HG02852 (cell line): ENCODE measurements around the gene SLC5A6.
"Not testable (repeated sequence)": the region's sequence is repeated elsewhere in the genome, so short reads cannot be mapped to it uniquely, and the experiment has no call there.

Experiments used
- ATAC-seq: cut with Tn5 transposase; IDR thresholded peaks from one replicate; pipeline ENCODE4 v1.9.1; 2021; ENCODE audit warnings: mild to moderate bottlenecking, moderate library complexity; ENCODE audit not compliant: unreplicated experiment

Gene SLC5A6

GRCh38 chr2:27177441-27178351 lies 34.4 kb downstream of the SLC5A6 start:
- ATAC-seq: no peak

- not testable (repeated sequence) for ATAC-seq
Observed at GRCh38 chr2:27175781-27176180, 36.3 kb downstream of the SLC5A6 start.

- no peak for ATAC-seq
Observed at GRCh38 chr2:27175330-27175729, 36.7 kb downstream of the SLC5A6 start.

GRCh38 chr2:27174638-27175037 lies 37.4 kb downstream of the SLC5A6 start:
- ATAC-seq: no peak

- ATAC-seq: no peak
Observed at GRCh38 chr2:27171351-27171848, 40.7 kb downstream of the SLC5A6 start.

- no peak for ATAC-seq
Observed at GRCh38 chr2:27170581-27171337, 41.3 kb downstream of the SLC5A6 start.

GRCh38 chr2:27164960-27165763 lies 46.9 kb downstream of the SLC5A6 start:
- ATAC-seq: no peak

GRCh38 chr2:27162151-27163121 lies 49.6 kb downstream of the SLC5A6 start:
- no peak for ATAC-seq

- ATAC-seq: no peak
Observed at GRCh38 chr2:27160191-27160590, 51.9 kb downstream of the SLC5A6 start.

- no peak for ATAC-seq
Observed at GRCh38 chr2:27159271-27159670, 52.8 kb downstream of the SLC5A6 start.

- ATAC-seq: no peak
Observed at GRCh38 chr2:27158468-27158867, 53.6 kb downstream of the SLC5A6 start.

GRCh38 chr2:27155069-27155520 lies 57.0 kb downstream of the SLC5A6 start:
- ATAC-seq: no peak

GRCh38 chr2:27154488-27154887 lies 57.6 kb downstream of the SLC5A6 start:
- ATAC-seq: no peak

GRCh38 chr2:27152796-27153464 lies 59.1 kb downstream of the SLC5A6 start:
- no peak for ATAC-seq

GRCh38 chr2:27152102-27152795 lies 59.8 kb downstream of the SLC5A6 start:
- ATAC-seq: no peak

- no peak for ATAC-seq
Observed at GRCh38 chr2:27150639-27151230, 61.3 kb downstream of the SLC5A6 start.
